IMR-90 (cell line): Measurements from ENCODE around the gene PGLYRP2. TPM values are rescaled to one million over a fixed set of nuclear protein-coding genes. Genes with fewer than 3 reads are reported as not detected.

ENCODE experiments used
- ATAC-seq: fragments of 200-7000 bp; cut with Tn5 transposase; 2 replicates; pipeline ENCODE4 v1.9.1; 2020; ENCODE audit warnings: low read depth, mild to moderate bottlenecking, moderate library complexity
- BruUV-seq: library from RNA; stranded (reverse); fragments of 400-500 nt; replicated peaks from 2 replicates; lab custom pipeline; 2021; lab: Mats Ljungman, UMichigan
- CTCF ChIA-PET: fragments of 300-600 bp; formaldehyde crosslinking; extraction: SDS; loops from one replicate; lab custom pipeline; 2021; ENCODE audit warnings: antibody characterized with exemption; lab: Yijun Ruan, JAX
- POLR2A ChIA-PET: fragments of 300-600 bp; sonication (Branson Sonifier 250); formaldehyde crosslinking; loops from one replicate; lab custom pipeline; 2022; ENCODE audit warnings: antibody characterized with exemption; ENCODE audit not compliant: unreplicated experiment; lab: Charles Lee
- DNase-seq: peaks from one replicate; pipeline ENCODE4 v3.0.0; 2013
- H2AFZ ChIP-seq: replicated peaks from 2 replicates; pipeline ENCODE3; 2013; ENCODE audit warnings: low read length, mild to moderate bottlenecking; ENCODE audit not compliant: poor library complexity
- H2AK5ac ChIP-seq: 2 replicates; pipeline ENCODE4 v1.6.1; 2013; ENCODE audit warnings: low read depth, low read length, inconsistent platforms
- H2AK9ac ChIP-seq: replicated peaks from 2 replicates; pipeline ENCODE3; 2013; ENCODE audit warnings: mild to moderate bottlenecking, low read depth, low read length, moderate library complexity; ENCODE audit not compliant: poor library complexity
- H2BK120ac ChIP-seq: 2 replicates; pipeline ENCODE4 v1.6.1; 2013; ENCODE audit warnings: low read depth, low read length, inconsistent platforms
- H2BK15ac ChIP-seq: 3 replicates; pipeline ENCODE4 v1.6.1; 2013; ENCODE audit warnings: low read depth, low read length, inconsistent platforms
- H2BK20ac ChIP-seq: 2 replicates; pipeline ENCODE4 v1.6.1; 2013; ENCODE audit warnings: low read depth, mild to moderate bottlenecking, inconsistent platforms, low read length, moderate library complexity
- H2BK5ac ChIP-seq: 2 replicates; pipeline ENCODE4 v1.6.1; 2013; ENCODE audit warnings: mild to moderate bottlenecking, low read depth, low read length, inconsistent platforms; ENCODE audit not compliant: poor library complexity, severe bottlenecking
- H3K14ac ChIP-seq: replicated peaks from 2 replicates; pipeline ENCODE4 v1.6.1; 2013; ENCODE audit warnings: low read depth, low read length, inconsistent platforms
- H3K18ac ChIP-seq: 2 replicates; pipeline ENCODE4 v1.6.1; 2013; ENCODE audit warnings: low read depth, low read length, control low read depth
- H3K23ac ChIP-seq: 2 replicates; pipeline ENCODE4 v1.6.1; 2013; ENCODE audit warnings: low read depth, low read length, inconsistent platforms
- H3K27ac ChIP-seq: 2 replicates; pipeline ENCODE4 v1.5.1; 2013; ENCODE audit warnings: mild to moderate bottlenecking, control low read depth, low read length; ENCODE audit not compliant: insufficient read depth
- H3K27me3 ChIP-seq: 2 replicates; pipeline ENCODE4 v1.6.1; 2013; ENCODE audit warnings: low read length; ENCODE audit not compliant: control insufficient read depth, insufficient read depth
- H3K36me3 ChIP-seq: 2 replicates; pipeline ENCODE4 v1.6.1; 2013; ENCODE audit warnings: low read length, mixed read lengths; ENCODE audit not compliant: control insufficient read depth, insufficient read depth
- H3K4ac ChIP-seq: 2 replicates; pipeline ENCODE4 v1.6.1; 2013; ENCODE audit warnings: low read depth, low read length, inconsistent platforms
- H3K4me1 ChIP-seq: 2 replicates; pipeline ENCODE4 v1.6.1; 2013; ENCODE audit warnings: low read length, mixed read lengths; ENCODE audit not compliant: control insufficient read depth, insufficient read depth
- H3K4me2 ChIP-seq: 2 replicates; pipeline ENCODE4 v1.6.1; 2013; ENCODE audit warnings: low read depth, mild to moderate bottlenecking, control low read depth, low read length, moderate library complexity
- H3K4me3 ChIP-seq: 2 replicates; pipeline ENCODE4 v1.5.1; 2013; ENCODE audit warnings: low read depth, mild to moderate bottlenecking, control low read depth, low read length, moderate library complexity; ENCODE audit not compliant: insufficient read depth
- H3K56ac ChIP-seq: 2 replicates; pipeline ENCODE4 v1.6.1; 2013; ENCODE audit warnings: low read length, inconsistent platforms; ENCODE audit not compliant: insufficient read depth; ENCODE audit errors: extremely low read depth
- H3K79me1 ChIP-seq, 2 experiments: 2 replicates each; pipeline ENCODE4 v1.6.1; 2013; ENCODE audit warnings: low read length in 2 of 2, inconsistent platforms in 1 of 2, low read depth in 1 of 2
- H3K9ac ChIP-seq: 2 replicates; pipeline ENCODE4 v1.6.1; 2013; ENCODE audit warnings: low read depth, low read length, control low read depth
- H3K9me1 ChIP-seq: 2 replicates; pipeline ENCODE4 v1.6.1; 2013; ENCODE audit warnings: low read length, inconsistent platforms; ENCODE audit not compliant: insufficient read depth
- H3K9me3 ChIP-seq: 2 replicates; pipeline ENCODE4 v1.6.1; 2013; ENCODE audit warnings: low read length; ENCODE audit not compliant: control insufficient read depth, insufficient read depth
- H4K20me1 ChIP-seq: 2 replicates; pipeline ENCODE4 v1.6.1; 2013; ENCODE audit warnings: low read length, inconsistent platforms; ENCODE audit not compliant: insufficient read depth
- H4K5ac ChIP-seq: 2 replicates; pipeline ENCODE4 v1.6.1; 2013; ENCODE audit warnings: mild to moderate bottlenecking, low read depth, low read length, control low read depth
- H4K8ac ChIP-seq, 2 experiments: 2 replicates each; pipeline ENCODE4 v1.6.1; 2013; ENCODE audit warnings: low read depth in 2 of 2, low read length in 2 of 2, control low read depth in 1 of 2, inconsistent platforms in 1 of 2
- H4K91ac ChIP-seq: 2 replicates; pipeline ENCODE4 v1.6.1; 2013; ENCODE audit warnings: low read depth, low read length, inconsistent platforms; ENCODE audit not compliant: insufficient read depth
- CHD1 ChIP-seq: IDR thresholded peaks from 2 replicates; pipeline ENCODE4 v1.6.1; 2012; ENCODE audit warnings: low read depth, low read length, improper control_type of control experiment
- FOS ChIP-seq: fragments of 150-350 bp; IDR thresholded peaks from 2 replicates; pipeline ENCODE4 v1.6.1; 2016; ENCODE audit warnings: low read depth, low read length
- MAFK ChIP-seq: IDR thresholded peaks from 2 replicates; pipeline ENCODE4 v1.6.1; 2012; ENCODE audit warnings: low read depth, low read length, improper control_type of control experiment
- NFE2L2 ChIP-seq: fragments of 150-350 bp; IDR thresholded peaks from 2 replicates; pipeline ENCODE4 v1.6.1; 2016; ENCODE audit warnings: low read depth, mild to moderate bottlenecking, low read length
- POLR2A ChIP-seq: IDR thresholded peaks from 2 replicates; pipeline ENCODE4 v1.6.1; 2012; ENCODE audit warnings: mild to moderate bottlenecking, low read depth, low read length
- RCOR1 ChIP-seq: IDR thresholded peaks from 2 replicates; pipeline ENCODE4 v1.6.1; 2012; ENCODE audit warnings: mild to moderate bottlenecking, low read length, improper control_type of control experiment; ENCODE audit not compliant: insufficient replicate concordance
- RFX5 ChIP-seq: IDR thresholded peaks from 2 replicates; pipeline ENCODE4 v1.8.0; 2012; ENCODE audit warnings: low read depth, mild to moderate bottlenecking, low read length, moderate library complexity
- WGBS, 2 experiments: methylation state at CpG; one replicate each; pipeline versions ENCODE4 v1.1.5 to v1.1.7; 2013; ENCODE audit warnings: missing lambda C conversion rate in 2 of 2; ENCODE audit not compliant: insufficient read length in 1 of 2; ENCODE audit errors: extremely low coverage in 2 of 2; 5-methylcytosine and 5-hydroxymethylcytosine counted together
- dilution Hi-C: fragments of 300-500 bp; cut with HindIII; formaldehyde crosslinking; loops from one replicate; pipeline ENCODE4 v1.14.3; 2018; ENCODE audit warnings: low sequenced_read_pairs; ENCODE audit not compliant: unreplicated experiment
- in situ Hi-C: fragments of 300-500 bp; cut with MboI; formaldehyde crosslinking; loops from 3 replicates; pipeline ENCODE4 v1.14.3; 2019; ENCODE audit warnings: low sequenced_read_pairs, inconsistent platforms, mixed read lengths
- intact Hi-C: fragments of 100-400 bp; cut with micrococcal nuclease; formaldehyde crosslinking; loops from 2 replicates; pipeline ENCODE4 v1.10.0; 2022
- polyA plus RNA-seq, 3 experiments: library from polyadenylated mRNA; depleted of rRNA; stranded (reverse); fragments of >200 nt; gene quantifications; 2 replicates each; pipeline ENCODE4 v1.2.3, GENCODE V29; 2012; ENCODE audit warnings: low replicate concordance in 1 of 3
- total RNA-seq: library from RNA; depleted of rRNA; stranded (reverse); fragments of >200 nt; gene quantifications from 2 replicates; pipeline ENCODE4 v1.2.3, GENCODE V29; 2012
- TF ChIP-seq, protein P1 (sequence below): conservative IDR thresholded peaks from 2 replicates; pipeline ENCODE4 v1.5.1; 2012; ENCODE audit warnings: mild to moderate bottlenecking, low read depth, low read length, improper control_type of control experiment
- TF ChIP-seq, protein P2 (sequence below): fragments of 150-350 bp; IDR thresholded peaks from 2 replicates; pipeline ENCODE4 v1.6.1; 2017; ENCODE audit warnings: mild to moderate bottlenecking, antibody characterized with exemption, low read length, low read depth
- TF ChIP-seq, protein P3 (sequence below): fragments of 150-350 bp; IDR thresholded peaks from 2 replicates; pipeline ENCODE4 v1.6.1; 2016; ENCODE audit warnings: low read depth, mild to moderate bottlenecking, low read length, moderate library complexity, borderline replicate concordance

Gene PGLYRP2
- total and polyA plus RNA-seq, 2 of the 4 experiments (the other 2 are of a cell fraction) = not detected

DNA sequence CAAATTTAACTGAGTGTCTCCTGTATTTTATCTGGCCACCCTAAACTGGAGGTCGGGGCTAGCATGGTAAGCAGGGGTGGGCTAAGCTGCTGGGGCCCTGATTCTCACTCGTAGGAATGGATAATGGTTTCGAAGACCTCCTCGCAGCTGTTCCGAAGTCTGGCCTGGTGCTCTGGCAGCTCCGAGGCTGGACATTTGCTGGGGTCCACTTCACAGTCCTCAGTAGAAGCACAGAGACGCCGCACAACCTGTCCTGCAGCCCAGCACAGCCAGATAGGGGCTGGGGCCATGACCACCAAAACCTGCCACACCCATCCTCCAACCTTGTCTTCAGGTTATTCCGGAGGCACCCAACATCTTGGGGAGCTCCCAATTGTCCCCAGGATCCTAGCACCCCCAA, 23.3 kb downstream of the PGLYRP2 start:
- no peak overlapping the region for H3K56ac ChIP-seq
- no peak overlapping the region for H3K18ac ChIP-seq
- no peaks in the 10 kb centered on the region for H3K79me1 ChIP-seq
- no peak overlapping the region for H3K4ac ChIP-seq
- H2BK120ac ChIP-seq = no peak overlapping the region
- H2AFZ ChIP-seq = no peak overlapping the region
- no peak overlapping the region for H3K4me2 ChIP-seq
- peaks cover 41% of the 10 kb centered on the region for H3K27me3 ChIP-seq
- no peak overlapping the region for H4K8ac ChIP-seq
- no peak overlapping the region for H2BK5ac ChIP-seq
- POLR2A ChIA-PET = no interaction called here
- no peak overlapping the region for H3K14ac ChIP-seq
- H3K9me1 ChIP-seq = peaks cover 10% of the 10 kb centered on the region; the same call in 1 of the 2 replicates
- H2AK9ac ChIP-seq = no peak overlapping the region
- no peak overlapping the region for H4K91ac ChIP-seq
- H3K4me3 ChIP-seq = no peak overlapping the region
- DNase-seq (no peak), ATAC-seq (no peak)
- peaks cover 7% of the 10 kb centered on the region; the same call in 1 of the 2 replicates for H3K4me1 ChIP-seq
- H3K27ac ChIP-seq = no peak overlapping the region
- no peak overlapping the region for H2BK20ac ChIP-seq
- intact Hi-C loops (loop anchor here (10.0 kb wide), 1 partner anchor 99 kb away; no protein-coding TSS in a partner anchor), dilution Hi-C loops (no loop called here), in situ Hi-C loops (no loop called here)
- no peak overlapping the region for H3K23ac ChIP-seq
- H3K36me3 ChIP-seq = no peaks in the 10 kb centered on the region
- H4K5ac ChIP-seq = no peak overlapping the region
- no peaks in the 10 kb centered on the region; the same call in 1 of the 2 replicates for H4K20me1 ChIP-seq
- BruUV-seq = no TSS peak
- no peak overlapping the region for H2BK15ac ChIP-seq
- no peak overlapping the region for H3K9ac ChIP-seq
- 78% methylated on average over 6 of the region's 9 CpGs; no CpG with 5 or more reads in 1 of the 2 experiments for WGBS, 2 experiments
- no peak for TF ChIP-seq NFE2L2
- no peak for TF ChIP-seq MAFK
- TF ChIP-seq RCOR1 = no peak
- no peak for TF ChIP-seq FOS
- no peak for TF ChIP-seq POLR2A
- TF ChIP-seq, protein P1, sequence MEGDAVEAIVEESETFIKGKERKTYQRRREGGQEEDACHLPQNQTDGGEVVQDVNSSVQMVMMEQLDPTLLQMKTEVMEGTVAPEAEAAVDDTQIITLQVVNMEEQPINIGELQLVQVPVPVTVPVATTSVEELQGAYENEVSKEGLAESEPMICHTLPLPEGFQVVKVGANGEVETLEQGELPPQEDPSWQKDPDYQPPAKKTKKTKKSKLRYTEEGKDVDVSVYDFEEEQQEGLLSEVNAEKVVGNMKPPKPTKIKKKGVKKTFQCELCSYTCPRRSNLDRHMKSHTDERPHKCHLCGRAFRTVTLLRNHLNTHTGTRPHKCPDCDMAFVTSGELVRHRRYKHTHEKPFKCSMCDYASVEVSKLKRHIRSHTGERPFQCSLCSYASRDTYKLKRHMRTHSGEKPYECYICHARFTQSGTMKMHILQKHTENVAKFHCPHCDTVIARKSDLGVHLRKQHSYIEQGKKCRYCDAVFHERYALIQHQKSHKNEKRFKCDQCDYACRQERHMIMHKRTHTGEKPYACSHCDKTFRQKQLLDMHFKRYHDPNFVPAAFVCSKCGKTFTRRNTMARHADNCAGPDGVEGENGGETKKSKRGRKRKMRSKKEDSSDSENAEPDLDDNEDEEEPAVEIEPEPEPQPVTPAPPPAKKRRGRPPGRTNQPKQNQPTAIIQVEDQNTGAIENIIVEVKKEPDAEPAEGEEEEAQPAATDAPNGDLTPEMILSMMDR = no peak
- TF ChIP-seq RFX5 = no peak
- TF ChIP-seq, protein P2, sequence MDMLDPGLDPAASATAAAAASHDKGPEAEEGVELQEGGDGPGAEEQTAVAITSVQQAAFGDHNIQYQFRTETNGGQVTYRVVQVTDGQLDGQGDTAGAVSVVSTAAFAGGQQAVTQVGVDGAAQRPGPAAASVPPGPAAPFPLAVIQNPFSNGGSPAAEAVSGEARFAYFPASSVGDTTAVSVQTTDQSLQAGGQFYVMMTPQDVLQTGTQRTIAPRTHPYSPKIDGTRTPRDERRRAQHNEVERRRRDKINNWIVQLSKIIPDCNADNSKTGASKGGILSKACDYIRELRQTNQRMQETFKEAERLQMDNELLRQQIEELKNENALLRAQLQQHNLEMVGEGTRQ = no peak
- TF ChIP-seq, protein P3, sequence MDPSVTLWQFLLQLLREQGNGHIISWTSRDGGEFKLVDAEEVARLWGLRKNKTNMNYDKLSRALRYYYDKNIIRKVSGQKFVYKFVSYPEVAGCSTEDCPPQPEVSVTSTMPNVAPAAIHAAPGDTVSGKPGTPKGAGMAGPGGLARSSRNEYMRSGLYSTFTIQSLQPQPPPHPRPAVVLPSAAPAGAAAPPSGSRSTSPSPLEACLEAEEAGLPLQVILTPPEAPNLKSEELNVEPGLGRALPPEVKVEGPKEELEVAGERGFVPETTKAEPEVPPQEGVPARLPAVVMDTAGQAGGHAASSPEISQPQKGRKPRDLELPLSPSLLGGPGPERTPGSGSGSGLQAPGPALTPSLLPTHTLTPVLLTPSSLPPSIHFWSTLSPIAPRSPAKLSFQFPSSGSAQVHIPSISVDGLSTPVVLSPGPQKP = no peak
- TF ChIP-seq CHD1 = no peak
- no peaks in the 10 kb centered on the region for H3K9me3 ChIP-seq
- CTCF ChIA-PET = no interaction called here
- H2AK5ac ChIP-seq = no peak overlapping the region
